ENCODE results near the gene SLC12A7.

DNA sequence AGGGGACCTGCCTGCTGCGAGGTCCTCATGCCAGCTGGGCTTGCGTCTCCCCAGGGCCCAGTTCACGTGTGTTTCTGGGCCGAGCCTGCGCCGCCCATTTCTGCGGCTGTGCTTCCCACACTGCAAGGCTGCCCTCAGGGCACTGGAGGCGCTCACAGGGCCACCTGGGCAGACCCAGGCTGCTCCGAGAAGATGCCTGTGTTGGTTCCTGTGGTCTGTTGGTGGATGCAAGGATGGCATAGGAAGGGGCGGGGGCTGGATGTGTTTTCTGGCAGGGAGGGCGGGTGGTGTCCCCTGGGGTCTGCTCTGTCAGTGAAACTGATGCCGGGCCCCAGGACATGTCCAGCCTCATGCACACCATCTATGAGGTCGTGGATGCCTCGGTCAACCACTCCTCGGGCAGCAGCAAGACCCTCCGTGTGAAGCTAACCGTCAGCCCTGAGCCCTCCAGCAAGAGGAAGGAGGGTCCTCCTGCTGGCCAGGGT lies 77.4 kb downstream of the SLC12A7 start:
- TF ChIP-seq, protein P1, sequence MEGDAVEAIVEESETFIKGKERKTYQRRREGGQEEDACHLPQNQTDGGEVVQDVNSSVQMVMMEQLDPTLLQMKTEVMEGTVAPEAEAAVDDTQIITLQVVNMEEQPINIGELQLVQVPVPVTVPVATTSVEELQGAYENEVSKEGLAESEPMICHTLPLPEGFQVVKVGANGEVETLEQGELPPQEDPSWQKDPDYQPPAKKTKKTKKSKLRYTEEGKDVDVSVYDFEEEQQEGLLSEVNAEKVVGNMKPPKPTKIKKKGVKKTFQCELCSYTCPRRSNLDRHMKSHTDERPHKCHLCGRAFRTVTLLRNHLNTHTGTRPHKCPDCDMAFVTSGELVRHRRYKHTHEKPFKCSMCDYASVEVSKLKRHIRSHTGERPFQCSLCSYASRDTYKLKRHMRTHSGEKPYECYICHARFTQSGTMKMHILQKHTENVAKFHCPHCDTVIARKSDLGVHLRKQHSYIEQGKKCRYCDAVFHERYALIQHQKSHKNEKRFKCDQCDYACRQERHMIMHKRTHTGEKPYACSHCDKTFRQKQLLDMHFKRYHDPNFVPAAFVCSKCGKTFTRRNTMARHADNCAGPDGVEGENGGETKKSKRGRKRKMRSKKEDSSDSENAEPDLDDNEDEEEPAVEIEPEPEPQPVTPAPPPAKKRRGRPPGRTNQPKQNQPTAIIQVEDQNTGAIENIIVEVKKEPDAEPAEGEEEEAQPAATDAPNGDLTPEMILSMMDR (IDR thresholded peaks at IDR 0.05; ENCODE audit: insufficient read depth, low read depth, low read length), result no peak
- TF ChIP-seq EZH2 (IDR thresholded peaks at IDR 0.05; ENCODE audit: insufficient read depth, low read length), result no peak

All from astrocyte (in vitro differentiated cells and primary cell).